ENCODE measurements around the gene CREG1.

The CREG1 gene

GRCh38 chr1:167544447-167545093 is 9.0 kb downstream of the CREG1 start:
- H3K9ac ChIP-seq (ENCODE audit: insufficient read length): no peak overlapping the region
- no peaks in the 10 kb centered on the region for H3K36me3 ChIP-seq (ENCODE audit: insufficient read depth, low read length)
- no peak overlapping the region for H3K4me3 ChIP-seq
- no peaks in the 10 kb centered on the region for H3K9me3 ChIP-seq (ENCODE audit: low read depth, low read length)
- DNase-seq (ENCODE audit: low read depth, low spot score): no peak
- no peak for TF ChIP-seq EZH2 (IDR thresholded peaks at IDR 0.05)
- TF ChIP-seq FOXP2 (optimal IDR thresholded peaks at IDR 0.05; ENCODE audit: control extremely low read depth, extremely low read length, insufficient read depth): no peak
- no peak for TF ChIP-seq POLR2AphosphoS5 (IDR thresholded peaks at IDR 0.05; ENCODE audit: borderline replicate concordance, low read depth, low read length)
- no peak overlapping the region for H3K27ac ChIP-seq

DNA sequence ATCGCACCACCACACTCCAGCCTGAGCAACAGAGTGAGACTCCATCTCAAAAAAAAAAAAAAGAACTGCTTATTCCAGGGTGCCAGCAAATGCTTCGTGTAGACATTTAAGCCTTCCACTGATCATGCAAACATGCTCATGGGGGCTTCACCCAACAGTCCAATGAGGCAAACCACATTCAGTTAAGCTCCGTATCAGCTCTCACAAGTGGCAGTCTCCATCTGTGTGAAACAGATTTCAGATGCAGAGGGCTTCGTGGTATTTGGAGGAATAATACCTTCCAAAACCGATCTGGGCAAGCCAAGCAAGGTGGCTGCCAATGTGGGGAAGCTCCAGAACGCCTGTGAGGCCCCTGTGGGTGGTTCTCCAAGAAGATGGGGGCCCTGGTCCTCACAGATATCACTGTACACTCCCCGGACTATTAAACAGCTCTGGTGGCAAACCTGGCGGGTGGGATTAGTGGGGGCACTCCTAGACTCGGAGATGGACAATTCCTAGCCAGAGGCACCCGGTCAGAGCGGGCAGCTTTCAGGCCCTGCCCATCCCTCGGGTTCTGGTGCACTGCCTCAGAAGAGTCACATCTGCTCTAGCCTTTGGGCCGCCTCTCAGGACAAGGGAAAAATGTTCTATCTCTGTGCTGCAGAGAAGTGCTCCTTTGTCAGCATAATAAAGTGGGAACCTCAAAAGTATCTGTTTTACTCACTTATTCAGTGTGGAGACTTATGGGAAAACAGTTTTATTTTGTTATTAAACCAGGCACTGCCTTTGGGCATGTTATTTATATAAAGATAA is 10.2 kb downstream of the CREG1 start:
- Histone ChIP-seq H3K9me3 (ENCODE audit: low read depth, low read length) (no peaks in the 10 kb centered on the region), H3K27ac (no peak overlapping the region), H3K4me3 (no peak overlapping the region), H3K36me3 (ENCODE audit: insufficient read depth, low read length) (no peaks in the 10 kb centered on the region), H3K9ac (ENCODE audit: insufficient read length) (no peak overlapping the region)
- TF ChIP-seq POLR2AphosphoS5 (IDR thresholded peaks at IDR 0.05; ENCODE audit: borderline replicate concordance, low read depth, low read length) (no peak), FOXP2 (optimal IDR thresholded peaks at IDR 0.05; ENCODE audit: control extremely low read depth, extremely low read length, insufficient read depth) (no peak), EZH2 (IDR thresholded peaks at IDR 0.05) (no peak)
- no peak for DNase-seq (ENCODE audit: low read depth, low spot score)

GRCh38 chr1:167542109-167543032 is 11.2 kb downstream of the CREG1 start:
- Histone ChIP-seq H3K9ac (ENCODE audit: insufficient read length) (no peak overlapping the region), H3K9me3 (ENCODE audit: low read depth, low read length) (no peaks in the 10 kb centered on the region), H3K4me3 (no peak overlapping the region), H3K36me3 (ENCODE audit: insufficient read depth, low read length) (no peaks in the 10 kb centered on the region), H3K27ac (no peak overlapping the region)
- TF ChIP-seq POLR2AphosphoS5 (IDR thresholded peaks at IDR 0.05; ENCODE audit: borderline replicate concordance, low read depth, low read length): no peak
- no peak for TF ChIP-seq FOXP2 (optimal IDR thresholded peaks at IDR 0.05; ENCODE audit: control extremely low read depth, extremely low read length, insufficient read depth)
- TF ChIP-seq EZH2 (IDR thresholded peaks at IDR 0.05): no peak
- DNase-seq (ENCODE audit: low read depth, low spot score): no peak

- H3K36me3 ChIP-seq (ENCODE audit: insufficient read depth, low read length): no peaks in the 10 kb centered on the region
Observed at GRCh38 chr1:167541610-167542009, 12.0 kb downstream of the CREG1 start.

DNA sequence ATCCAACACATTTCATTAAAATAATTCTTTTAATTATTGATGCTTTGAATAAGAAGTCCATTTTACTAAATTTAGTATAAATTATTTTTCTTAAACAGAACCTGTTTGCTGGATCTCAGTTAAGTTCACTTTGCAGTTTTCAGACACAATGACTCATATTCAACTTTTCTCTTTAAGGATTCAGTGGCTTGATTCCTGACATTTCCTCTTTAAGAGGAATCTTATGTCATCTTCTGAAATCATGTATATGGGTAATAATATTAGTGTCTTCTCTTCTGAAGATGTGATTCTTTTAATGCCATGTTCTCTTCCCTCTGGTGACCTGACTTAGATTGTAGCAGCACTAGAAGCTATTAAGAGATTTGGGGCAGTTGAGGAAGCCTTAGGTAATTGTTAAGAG is 12.6 kb downstream of the CREG1 start:
- DNase-seq (ENCODE audit: low read depth, low spot score): no peak
- no peak overlapping the region for H3K9ac ChIP-seq (ENCODE audit: insufficient read length)
- no peak for TF ChIP-seq EZH2 (IDR thresholded peaks at IDR 0.05)
- no peak for TF ChIP-seq POLR2AphosphoS5 (IDR thresholded peaks at IDR 0.05; ENCODE audit: borderline replicate concordance, low read depth, low read length)
- no peak for TF ChIP-seq FOXP2 (optimal IDR thresholded peaks at IDR 0.05; ENCODE audit: control extremely low read depth, extremely low read length, insufficient read depth)
- no peaks in the 10 kb centered on the region for H3K9me3 ChIP-seq (ENCODE audit: low read depth, low read length)
- no peak overlapping the region for H3K4me3 ChIP-seq
- no peak overlapping the region for H3K27ac ChIP-seq
- no peaks in the 10 kb centered on the region for H3K36me3 ChIP-seq (ENCODE audit: insufficient read depth, low read length)

More at GRCh38 chr1:167541610-167542009, 12.0 kb downstream of the CREG1 start:
- H3K9ac ChIP-seq (ENCODE audit: insufficient read length): no peak overlapping the region
- no peak for DNase-seq (ENCODE audit: low read depth, low spot score)
- H3K9me3 ChIP-seq (ENCODE audit: low read depth, low read length): no peaks in the 10 kb centered on the region
- H3K27ac ChIP-seq: no peak overlapping the region
- TF ChIP-seq FOXP2 (optimal IDR thresholded peaks at IDR 0.05; ENCODE audit: control extremely low read depth, extremely low read length, insufficient read depth): no peak
- no peak for TF ChIP-seq EZH2 (IDR thresholded peaks at IDR 0.05)
- no peak for TF ChIP-seq POLR2AphosphoS5 (IDR thresholded peaks at IDR 0.05; ENCODE audit: borderline replicate concordance, low read depth, low read length)
- no peak overlapping the region for H3K4me3 ChIP-seq

- no peak overlapping the region for H3K4me3 ChIP-seq
- H3K9ac ChIP-seq (ENCODE audit: insufficient read length): no peak overlapping the region
- no peak for TF ChIP-seq POLR2AphosphoS5 (IDR thresholded peaks at IDR 0.05; ENCODE audit: borderline replicate concordance, low read depth, low read length)
- no peak for TF ChIP-seq FOXP2 (optimal IDR thresholded peaks at IDR 0.05; ENCODE audit: control extremely low read depth, extremely low read length, insufficient read depth)
- TF ChIP-seq EZH2 (IDR thresholded peaks at IDR 0.05): no peak
- no peak overlapping the region for H3K27ac ChIP-seq
- DNase-seq (ENCODE audit: low read depth, low spot score): no peak
- H3K9me3 ChIP-seq (ENCODE audit: low read depth, low read length): no peaks in the 10 kb centered on the region
- H3K36me3 ChIP-seq (ENCODE audit: insufficient read depth, low read length): no peaks in the 10 kb centered on the region
Observed at GRCh38 chr1:167538657-167539056, 14.9 kb downstream of the CREG1 start.

GRCh38 chr1:167533851-167534300 is 19.7 kb downstream of the CREG1 start:
- no peak overlapping the region for H3K27ac ChIP-seq
- H3K36me3 ChIP-seq (ENCODE audit: insufficient read depth, low read length): no peaks in the 10 kb centered on the region

More at GRCh38 chr1:167533851-167534300, 19.7 kb downstream of the CREG1 start:
- Histone ChIP-seq H3K9ac (ENCODE audit: insufficient read length) (no peak overlapping the region), H3K4me3 (no peak overlapping the region), H3K9me3 (ENCODE audit: low read depth, low read length) (no peaks in the 10 kb centered on the region)
- no peak for TF ChIP-seq EZH2 (IDR thresholded peaks at IDR 0.05)
- TF ChIP-seq FOXP2 (optimal IDR thresholded peaks at IDR 0.05; ENCODE audit: control extremely low read depth, extremely low read length, insufficient read depth): no peak
- TF ChIP-seq POLR2AphosphoS5 (IDR thresholded peaks at IDR 0.05; ENCODE audit: borderline replicate concordance, low read depth, low read length): no peak
- DNase-seq (ENCODE audit: low read depth, low spot score): no peak

Data from SK-N-MC (cell line).